Keratinocyte (primary cell): Measurements from ENCODE around the gene CARMIL1. TPM values are rescaled to one million over a fixed set of nuclear protein-coding genes. Genes with fewer than 3 reads are reported as not detected.

Experiments used
- DNase-seq: peaks from one replicate; pipeline ENCODE4 v3.0.0-alpha.2; 2011; ENCODE audit warnings: low read depth, missing footprints, low spot score
- FAIRE-seq: peaks from 2 replicates; lab custom pipeline; 2011; peaks lifted over from hg19 to GRCh38; lab: Jason Lieb, UNC
- H2AFZ ChIP-seq: 2 replicates; pipeline ENCODE4 v1.6.0; 2012; ENCODE audit warnings: low read length, control low read depth, inconsistent platforms; ENCODE audit not compliant: control insufficient read depth
- H3K27ac ChIP-seq: 2 replicates; pipeline ENCODE4 v1.5.1; 2011; ENCODE audit warnings: low read length; ENCODE audit not compliant: control insufficient read depth, insufficient read depth
- H3K27me3 ChIP-seq: 3 replicates; pipeline ENCODE4 v1.6.0; 2011; ENCODE audit warnings: low read length; ENCODE audit not compliant: control insufficient read depth, insufficient read depth; ENCODE audit errors: extremely low read depth
- H3K36me3 ChIP-seq, 2 experiments: 2 replicates in 1 of 2; 3 replicates in 1 of 2; pipeline ENCODE4 v1.5.1; 2011; ENCODE audit warnings: low read length in 2 of 2, mild to moderate bottlenecking in 1 of 2; ENCODE audit not compliant: control insufficient read depth in 2 of 2, insufficient read depth in 2 of 2; ENCODE audit errors: extremely low read depth in 1 of 2
- H3K4me1 ChIP-seq: 3 replicates; pipeline ENCODE4 v1.5.1; 2011; ENCODE audit warnings: low read length; ENCODE audit not compliant: control insufficient read depth, insufficient read depth; ENCODE audit errors: extremely low read depth
- H3K4me2 ChIP-seq: 3 replicates; pipeline ENCODE4 v1.6.0; 2011; ENCODE audit warnings: low read depth, low read length; ENCODE audit not compliant: control insufficient read depth, insufficient read depth; ENCODE audit errors: extremely low read depth
- H3K4me3 ChIP-seq, 3 experiments: fragments of 200-600 bp in 1 of 3; sonication (generic) in 1 of 3; 2 replicates in 2 of 3; 3 replicates in 1 of 3; pipeline ENCODE4 v1.5.1; 2011 to 2016; ENCODE audit warnings: low read length in 3 of 3, mild to moderate bottlenecking in 3 of 3, control low read depth in 2 of 3, inconsistent platforms in 1 of 3, low read depth in 1 of 3, mixed read lengths in 1 of 3, mixed run types in 1 of 3, moderate library complexity in 1 of 3; ENCODE audit not compliant: control insufficient read depth in 2 of 3, insufficient read depth in 2 of 3; ENCODE audit errors: extremely low read depth in 1 of 3
- H3K79me2 ChIP-seq: 2 replicates; pipeline ENCODE4 v1.6.0; 2012; ENCODE audit warnings: low read length; ENCODE audit not compliant: control insufficient read depth, insufficient read depth
- H3K9ac ChIP-seq: 3 replicates; pipeline ENCODE4 v1.6.0; 2011; ENCODE audit warnings: low read length; ENCODE audit not compliant: control insufficient read depth, insufficient read depth; ENCODE audit errors: extremely low read depth
- H3K9me1 ChIP-seq: 3 replicates; pipeline ENCODE4 v1.6.0; 2011; ENCODE audit warnings: low read length; ENCODE audit not compliant: control insufficient read depth, insufficient read depth; ENCODE audit errors: extremely low read depth
- H3K9me3 ChIP-seq: 2 replicates; pipeline ENCODE4 v1.5.1; 2012; ENCODE audit warnings: low read depth, low read length; ENCODE audit not compliant: control insufficient read depth
- H4K20me1 ChIP-seq: 3 replicates; pipeline ENCODE4 v1.6.0; 2011; ENCODE audit warnings: low read length; ENCODE audit not compliant: control insufficient read depth, insufficient read depth; ENCODE audit errors: extremely low read depth
- CTCF ChIP-seq, 3 experiments: IDR thresholded peaks in 1 of 3; conservative IDR thresholded peaks in 1 of 3; optimal IDR thresholded peaks in 1 of 3; 2 replicates in 2 of 3; 3 replicates in 1 of 3; pipeline versions ENCODE3 to v1.5.1; 2011; ENCODE audit warnings: low read length in 3 of 3, mild to moderate bottlenecking in 3 of 3, moderate library complexity in 2 of 3, control low read depth in 1 of 3, inconsistent platforms in 1 of 3; ENCODE audit not compliant: insufficient read depth in 2 of 3; ENCODE audit errors: extremely low read depth in 1 of 3
- EZH2 ChIP-seq: IDR thresholded peaks from one replicate; pipeline ENCODE4 v1.6.1; 2012; ENCODE audit warnings: inconsistent platforms, mild to moderate bottlenecking, low read length, moderate library complexity
- dilution Hi-C: fragments of 300-500 bp; cut with MboI; formaldehyde crosslinking; loops from one replicate; pipeline ENCODE4 v1.7.0; 2020; ENCODE audit warnings: low sequenced_read_pairs; ENCODE audit not compliant: extremely low pct_ligation_motif_present
- polyA plus RNA-seq, 5 experiments: library from polyadenylated mRNA; depleted of rRNA in 3 of 5; stranded (reverse) in 3 of 5; stranded (forward) in 1 of 5; unstranded in 1 of 5; fragments of >200 nt; gene quantifications; 1 replicate in 1 of 5; 2 replicates in 3 of 5; 3 replicates in 1 of 5; pipeline versions ENCODE4 v1.2.1 to v1.2.3, GENCODE V29; 2011 to 2012; ENCODE audit warnings: missing spikeins in 2 of 5, low read depth in 1 of 5, low replicate concordance in 1 of 5

Gene CARMIL1
- polyA plus RNA-seq, 1 donor (not counting 4 experiments of a cell fraction or from before 2014, with no cell fraction given), result 18.9 TPM

- H3K27ac ChIP-seq, result no peak overlapping the region
- H3K9me3 ChIP-seq, result no peaks in the 10 kb centered on the region
- H3K36me3 ChIP-seq, result no peaks in the 10 kb centered on the region
- H3K4me1 ChIP-seq, result peaks cover 12% of the 10 kb centered on the region
- FAIRE-seq (no peak), DNase-seq (no peak)
- H3K4me3 ChIP-seq, result peak overlapping the region in 1 of 3 experiments; percentile 43
- no peaks in the 10 kb centered on the region for H4K20me1 ChIP-seq
- peaks cover 31% of the 10 kb centered on the region for H3K79me2 ChIP-seq
- no peak overlapping the region for H2AFZ ChIP-seq
- no peak for TF ChIP-seq EZH2
- H3K9ac ChIP-seq, result no peak overlapping the region
- H3K9me1 ChIP-seq, result no peaks in the 10 kb centered on the region
- dilution Hi-C loops, result no loop called here
- H3K4me2 ChIP-seq, result peak overlapping the region; percentile 76
- no peaks in the 10 kb centered on the region for H3K27me3 ChIP-seq
These were observed 130.9 kb downstream of the CARMIL1 start for GRCh38 chr6:25410102-25410501.

- Histone ChIP-seq H3K9me3 (no peaks in the 10 kb centered on the region), H3K27ac (no peak overlapping the region), H4K20me1 (no peaks in the 10 kb centered on the region), H3K27me3 (no peaks in the 10 kb centered on the region), H2AFZ (no peak overlapping the region), H3K36me3 (no peaks in the 10 kb centered on the region), H3K9ac (no peak overlapping the region), H3K4me2 (no peak overlapping the region), H3K4me3 (no peak overlapping the region), H3K4me1 (peaks cover 3% of the 10 kb centered on the region), H3K9me1 (no peaks in the 10 kb centered on the region), H3K79me2 (peaks cover 29% of the 10 kb centered on the region)
- TF ChIP-seq EZH2 (no peak), CTCF (optimal IDR thresholded peaks at IDR 0.05 in 1 of 3, IDR thresholded peaks at IDR 0.05 in 1 of 3, conservative IDR thresholded peaks at IDR 0.05 in 1 of 3; ENCODE audit: extremely low read depth in 1 of 3, insufficient read depth in 2 of 3, low read length in 3 of 3) (no peak)
- FAIRE-seq (no peak), DNase-seq (no peak)
- dilution Hi-C loops, result no loop called here
These were observed 132.3 kb downstream of the CARMIL1 start for GRCh38 chr6:25411316-25411950.
